G401 (cell line): ENCODE data around the gene CEP112. TPM values are rescaled to one million over a fixed set of nuclear protein-coding genes. Genes with fewer than 3 reads are reported as not detected.
"Not testable (repeated sequence)": the region's sequence is repeated elsewhere in the genome, so short reads cannot be mapped to it uniquely, and the experiment has no call there.

Experiments used
- DNase-seq: peaks from one replicate; pipeline ENCODE4 v3.0.0-alpha.2; 2015; ENCODE audit warnings: low spot score
- in situ Hi-C: cut with HindIII; loops from 2 replicates; pipeline ENCODE4 v1.10.0; 2016; ENCODE audit warnings: low sequenced_read_pairs, mixed read lengths
- total RNA-seq: library from RNA; depleted of rRNA; stranded (reverse); fragments of >200 nt; shearing (Covaris generic); gene quantifications from 2 replicates; pipeline ENCODE4 v1.2.3, GENCODE V29; 2014

Gene CEP112
- total RNA-seq, 1 experiment from 2014 or later: 9.6 TPM

DNA sequence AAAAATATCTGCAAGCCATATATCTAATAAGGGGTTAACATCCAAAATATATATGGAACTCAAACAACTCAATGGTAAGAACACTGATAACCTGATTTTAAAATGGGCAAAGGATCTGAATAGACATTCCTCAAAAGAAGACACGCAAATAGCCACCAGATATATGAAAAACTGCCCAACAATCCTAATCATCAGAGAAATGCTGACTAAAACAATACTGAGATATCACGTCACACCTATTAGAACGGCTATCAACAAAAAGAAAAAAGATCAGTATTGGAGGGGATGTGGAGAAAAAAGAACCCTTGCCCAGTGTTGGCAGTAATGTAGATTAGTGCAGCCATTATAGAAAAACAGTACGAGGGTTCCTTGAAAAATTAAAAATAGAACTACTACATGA lies 97.2 kb downstream of the CEP112 start:
- in situ Hi-C loops: no loop called here

GRCh38 chr17:66091445-66092080 lies 100.4 kb downstream of the CEP112 start:
- in situ Hi-C loops: no loop called here
- DNase-seq: no peak

More for the DNA sequence above, 97.2 kb downstream of the CEP112 start:
- no peak for DNase-seq

DNA sequence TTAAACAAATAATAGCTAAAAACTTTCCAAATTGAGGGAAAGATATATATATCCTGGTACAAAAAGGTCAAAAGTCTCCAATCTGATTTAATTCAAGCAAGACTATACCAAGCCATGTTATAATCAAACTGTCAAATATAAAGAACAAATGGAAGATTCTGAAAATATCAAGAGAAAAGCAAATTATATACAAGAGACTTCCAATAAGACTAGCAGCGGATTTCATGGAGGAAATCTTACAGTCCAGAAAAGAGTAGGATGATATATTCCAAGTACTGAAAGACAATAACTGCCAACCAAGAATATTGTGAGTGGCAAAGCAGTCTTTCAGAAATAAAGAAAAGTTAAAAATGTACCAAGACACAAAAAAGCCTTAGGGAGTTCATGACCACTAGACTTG lies 102.2 kb downstream of the CEP112 start:
- in situ Hi-C loops: no loop called here
- DNase-seq: no peak

- no peak for DNase-seq
- in situ Hi-C loops: no loop called here
These were observed 103.8 kb downstream of the CEP112 start for GRCh38 chr17:66088173-66088572.

GRCh38 chr17:66087073-66087472 lies 104.9 kb downstream of the CEP112 start:
- in situ Hi-C loops: no loop called here

DNA sequence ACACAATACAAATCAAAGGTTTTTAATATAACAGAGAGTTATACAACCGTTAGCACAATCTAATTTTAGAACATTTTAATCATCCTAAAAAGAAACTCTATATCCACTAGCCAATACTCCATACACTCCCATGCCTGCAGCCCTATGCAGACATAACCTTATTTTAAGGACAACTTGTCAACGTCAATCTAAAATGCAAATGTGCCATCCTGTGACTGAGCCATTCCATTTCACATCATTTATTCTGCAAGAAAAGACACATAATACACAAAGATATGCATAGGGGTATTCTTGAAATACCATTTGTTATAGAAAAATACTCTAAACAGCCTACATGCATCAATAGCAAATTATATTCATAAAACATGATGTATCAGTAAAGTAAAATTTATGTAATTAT lies 106.7 kb downstream of the CEP112 start:
- DNase-seq: no peak
- in situ Hi-C loops: no loop called here

More at GRCh38 chr17:66087073-66087472, 104.9 kb downstream of the CEP112 start:
- DNase-seq: no peak

DNA sequence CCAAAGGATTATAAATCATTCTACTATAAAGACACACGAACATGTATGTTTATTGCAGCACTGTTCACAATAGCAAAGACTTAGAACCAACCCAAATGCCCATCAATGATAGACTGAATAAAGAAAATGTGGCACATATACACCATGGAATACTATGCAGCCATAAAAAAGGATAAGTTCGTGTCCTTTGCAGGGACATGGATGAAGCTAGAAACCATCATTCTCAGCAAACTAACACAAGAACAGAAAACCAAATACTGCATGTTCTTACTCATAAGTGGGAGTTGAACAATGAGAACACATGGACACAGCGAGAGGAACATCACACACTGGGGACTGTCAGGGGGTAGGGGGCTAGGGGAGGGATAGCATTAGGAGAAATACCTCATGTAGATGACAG lies 111.3 kb downstream of the CEP112 start:
- DNase-seq, in situ Hi-C loops: not testable (repeated sequence)

GRCh38 chr17:66076546-66077190 lies 115.3 kb downstream of the CEP112 start:
- in situ Hi-C loops: no loop called here
- DNase-seq: no peak

DNA sequence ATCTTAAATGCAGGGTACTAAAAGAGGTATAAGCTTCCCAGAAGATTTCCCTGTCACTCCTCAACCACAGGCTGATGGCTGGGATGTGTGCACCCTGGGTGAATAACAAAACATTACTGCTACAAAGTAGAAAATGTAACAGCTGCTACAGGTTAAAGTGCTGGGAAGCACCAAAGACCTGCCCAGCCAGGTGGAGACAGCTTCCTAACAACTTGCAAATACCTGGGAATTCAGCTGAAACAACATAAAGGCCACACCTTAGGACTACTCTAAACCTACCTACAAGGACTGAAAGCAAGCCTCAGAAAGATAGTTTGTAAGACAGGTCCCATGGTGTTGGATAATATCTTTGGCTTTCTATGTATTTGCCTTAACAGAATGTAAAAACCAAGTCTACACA lies 118.5 kb downstream of the CEP112 start:
- DNase-seq: no peak
- in situ Hi-C loops: no loop called here

- in situ Hi-C loops: no loop called here
- DNase-seq: no peak
These were observed 128.2 kb downstream of the CEP112 start for GRCh38 chr17:66063686-66064085.

DNA sequence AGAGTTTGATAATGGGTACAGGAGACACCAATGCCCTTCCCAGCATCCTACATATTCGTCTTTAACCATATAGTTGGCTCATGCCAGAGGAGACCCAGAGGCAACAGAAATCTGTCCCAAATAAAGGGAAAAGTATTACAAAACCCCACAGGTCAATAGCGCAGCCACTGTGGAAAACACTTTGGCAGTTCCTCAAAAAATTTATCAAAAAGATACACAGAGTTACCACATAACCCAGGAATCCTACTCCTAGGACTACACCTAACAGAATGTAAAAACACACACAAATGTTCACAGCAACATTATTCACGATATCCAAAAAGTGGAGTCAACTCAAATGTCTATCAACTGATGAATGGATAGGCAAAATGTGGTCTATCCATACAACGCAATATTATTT lies 135.8 kb downstream of the CEP112 start:
- in situ Hi-C loops: no loop called here
- no peak for DNase-seq

DNA sequence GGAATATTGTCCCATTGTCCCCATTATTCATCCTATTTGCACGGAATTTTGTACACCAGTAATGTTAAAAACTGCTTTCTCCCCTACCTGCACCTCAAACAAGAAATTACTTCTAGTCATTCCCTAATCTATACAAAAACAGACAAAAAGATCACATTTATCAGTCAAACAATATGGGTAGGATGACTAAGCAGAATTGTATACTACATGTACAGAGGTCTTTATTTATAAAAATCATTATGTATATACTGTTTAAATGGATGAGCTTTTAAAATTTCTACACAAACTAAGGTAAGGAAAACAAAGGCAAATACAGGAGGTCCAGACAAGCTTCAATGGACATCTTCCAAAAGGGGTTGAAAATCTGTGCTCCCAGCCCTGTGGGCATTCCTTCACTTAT lies 137.7 kb downstream of the CEP112 start:
- in situ Hi-C loops: no loop called here
- DNase-seq: no peak

- DNase-seq: no peak
- in situ Hi-C loops: no loop called here
These were observed 147.8 kb downstream of the CEP112 start for GRCh38 chr17:66044083-66044482.

- DNase-seq: no peak
- in situ Hi-C loops: no loop called here
These were observed 148.5 kb downstream of the CEP112 start for GRCh38 chr17:66043419-66043818.

- DNase-seq: no peak
- in situ Hi-C loops: no loop called here
These were observed 151.5 kb downstream of the CEP112 start for GRCh38 chr17:66040402-66040801.

- DNase-seq: no peak
- in situ Hi-C loops: no loop called here
These were observed 153.8 kb downstream of the CEP112 start for GRCh38 chr17:66038125-66038524.

DNA sequence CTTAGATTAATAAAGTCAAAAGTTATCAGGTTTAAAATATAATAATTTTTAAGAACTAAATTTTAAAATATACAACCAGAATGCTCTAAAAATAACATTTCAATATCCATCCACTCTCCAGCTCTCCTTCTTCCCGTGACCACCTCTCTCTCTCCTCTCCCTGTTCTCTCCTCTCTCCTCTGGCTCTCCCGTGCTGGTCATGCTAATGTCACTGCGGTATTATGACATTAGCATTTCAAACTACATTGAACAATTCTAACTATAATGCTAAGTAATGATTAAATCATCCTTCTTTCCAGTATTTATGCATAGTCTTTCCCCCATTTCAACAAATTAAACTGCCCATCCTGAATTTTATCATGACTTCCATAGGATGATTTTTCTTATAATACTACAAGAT lies 154.7 kb downstream of the CEP112 start:
- in situ Hi-C loops: no loop called here
- no peak for DNase-seq

GRCh38 chr17:66032082-66032712 lies 159.7 kb downstream of the CEP112 start:
- in situ Hi-C loops: no loop called here

GRCh38 chr17:66025551-66025950 lies 166.4 kb downstream of the CEP112 start:
- in situ Hi-C loops: no loop called here
- DNase-seq: no peak

More at GRCh38 chr17:66032082-66032712, 159.7 kb downstream of the CEP112 start:
- no peak for DNase-seq

DNA sequence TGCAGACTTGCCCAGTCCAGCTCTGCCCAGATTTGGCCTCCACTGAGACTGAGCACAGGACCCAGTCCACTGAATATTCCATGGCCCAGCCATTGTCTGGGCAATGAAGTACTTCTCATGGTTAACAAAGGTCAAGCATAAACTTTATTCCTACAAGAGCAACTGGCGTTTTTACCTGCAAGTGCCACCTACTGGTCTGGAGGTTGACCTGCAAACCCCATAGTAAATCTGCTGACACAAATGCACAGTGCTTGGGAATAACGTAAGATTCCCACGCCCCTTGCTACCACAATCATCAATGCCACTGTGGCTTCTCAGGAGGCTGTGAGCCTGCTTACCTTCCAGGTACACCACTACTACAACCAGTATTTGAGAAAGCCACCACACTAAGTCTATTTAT lies 170.2 kb downstream of the CEP112 start:
- in situ Hi-C loops: no loop called here
- no peak for DNase-seq

GRCh38 chr17:66018786-66019185 lies 173.1 kb downstream of the CEP112 start:
- no peak for DNase-seq
- in situ Hi-C loops: no loop called here
